ENCODE results near the gene TMEM80.

The TMEM80 gene

GRCh38 chr11:748007-748359, 52.4 kb downstream of the TMEM80 start:
- DNase-seq, result no peak

- no peak for DNase-seq
These were observed 54.1 kb downstream of the TMEM80 start for GRCh38 chr11:749731-750130.

All from CD4-positive, alpha-beta T cell treated with Interleukin-17A for 1 hour (primary cell).